Mesenchymal stem cell (in vitro differentiated cells and primary cell): ENCODE results near the gene NTSR1.
A peak's percentile ranks its signal among the peaks of the same experiment; 100 is the strongest.

Experiments used
- DNase-seq: peaks from one replicate; pipeline ENCODE4 v3.0.0-alpha.2; 2013
- H2AFZ ChIP-seq: one replicate; pipeline ENCODE4 v1.6.1; 2013; ENCODE audit warnings: low read depth, mild to moderate bottlenecking, control low read depth, inconsistent platforms, low read length, moderate library complexity
- H2AK5ac ChIP-seq: 2 replicates; pipeline ENCODE4 v1.6.1; 2013; ENCODE audit warnings: low read length, moderate library complexity, mild to moderate bottlenecking, inconsistent platforms; ENCODE audit not compliant: severe bottlenecking
- H2BK120ac ChIP-seq: one replicate; pipeline ENCODE4 v1.6.1; 2013; ENCODE audit warnings: low read depth, mild to moderate bottlenecking, inconsistent platforms, low read length, moderate library complexity
- H2BK12ac ChIP-seq, 2 experiments: one replicate each; pipeline ENCODE4 v1.6.1; 2013; ENCODE audit warnings: inconsistent platforms in 2 of 2, low read length in 2 of 2, mild to moderate bottlenecking in 2 of 2, moderate library complexity in 2 of 2, control low read depth in 1 of 2
- H2BK15ac ChIP-seq: one replicate; pipeline ENCODE4 v1.6.1; 2013; ENCODE audit warnings: mild to moderate bottlenecking, low read depth, inconsistent platforms; ENCODE audit not compliant: poor library complexity, severe bottlenecking
- H2BK5ac ChIP-seq: 2 replicates; pipeline ENCODE4 v1.6.1; 2013; ENCODE audit warnings: low read depth, mild to moderate bottlenecking, low read length, control low read depth, inconsistent platforms; ENCODE audit not compliant: poor library complexity, severe bottlenecking
- H3K14ac ChIP-seq, 2 experiments: one replicate each; pipeline ENCODE4 v1.6.1; 2013; ENCODE audit warnings: inconsistent platforms in 2 of 2, low read length in 2 of 2, control low read depth in 1 of 2, mild to moderate bottlenecking in 1 of 2, moderate library complexity in 1 of 2
- H3K18ac ChIP-seq, 2 experiments: one replicate each; pipeline ENCODE4 v1.6.1; 2013; ENCODE audit warnings: inconsistent platforms in 2 of 2, low read length in 2 of 2, control low read depth in 1 of 2, low read depth in 1 of 2, mild to moderate bottlenecking in 1 of 2
- H3K23ac ChIP-seq, 2 experiments: one replicate each; pipeline ENCODE4 v1.6.1; 2013; ENCODE audit warnings: inconsistent platforms in 2 of 2, low read length in 2 of 2, mild to moderate bottlenecking in 2 of 2, moderate library complexity in 2 of 2, control low read depth in 1 of 2
- H3K27ac ChIP-seq: 2 replicates; pipeline ENCODE4 v1.5.1; 2013; ENCODE audit warnings: mild to moderate bottlenecking, moderate library complexity, low read length, control low read depth, inconsistent platforms; ENCODE audit not compliant: poor library complexity, severe bottlenecking
- H3K27me3 ChIP-seq, 2 experiments: 2 replicates each; pipeline versions ENCODE4 v1.6.1 to v1.7.0; 2013; ENCODE audit warnings: low read length in 2 of 2, mild to moderate bottlenecking in 2 of 2, moderate library complexity in 2 of 2, control low read depth in 1 of 2, inconsistent platforms in 1 of 2; ENCODE audit not compliant: control insufficient read depth in 1 of 2, insufficient read depth in 1 of 2
- H3K36me3 ChIP-seq, 2 experiments: 2 replicates each; pipeline versions ENCODE4 v1.6.1 to v1.7.0; 2013; ENCODE audit warnings: low read length in 2 of 2, control low read depth in 1 of 2, inconsistent platforms in 1 of 2, low read depth in 1 of 2, mild to moderate bottlenecking in 1 of 2; ENCODE audit not compliant: insufficient read depth in 2 of 2, control insufficient read depth in 1 of 2
- H3K4ac ChIP-seq, 2 experiments: one replicate each; pipeline ENCODE4 v1.6.1; 2013; ENCODE audit warnings: inconsistent platforms in 2 of 2, low read length in 2 of 2, mild to moderate bottlenecking in 2 of 2, moderate library complexity in 2 of 2, control low read depth in 1 of 2, low read depth in 1 of 2
- H3K4me1 ChIP-seq: 2 replicates; pipeline ENCODE4 v1.6.1; 2013; ENCODE audit warnings: low read depth, low read length, control low read depth; ENCODE audit not compliant: control insufficient read depth, insufficient read depth
- H3K4me2 ChIP-seq: 2 replicates; pipeline ENCODE4 v1.6.1; 2013; ENCODE audit warnings: low read length, mild to moderate bottlenecking, inconsistent platforms; ENCODE audit not compliant: poor library complexity, severe bottlenecking
- H3K4me3 ChIP-seq, 2 experiments: 2 replicates each; pipeline versions ENCODE4 v1.5.1 to v1.7.0; 2013; ENCODE audit warnings: low read length in 2 of 2, mild to moderate bottlenecking in 2 of 2, control low read depth in 1 of 2, low read depth in 1 of 2; ENCODE audit not compliant: insufficient read depth in 1 of 2
- H3K79me1 ChIP-seq: replicated peaks from 2 replicates; pipeline ENCODE4 v1.6.1; 2013; ENCODE audit warnings: mild to moderate bottlenecking, control low read depth, low read length, inconsistent platforms; ENCODE audit not compliant: poor library complexity, severe bottlenecking
- H3K9ac ChIP-seq: 2 replicates; pipeline ENCODE4 v1.7.0; 2013; ENCODE audit warnings: mild to moderate bottlenecking, low read length, moderate library complexity
- H3K9me3 ChIP-seq: 2 replicates; pipeline ENCODE4 v1.7.0; 2013; ENCODE audit warnings: mild to moderate bottlenecking, low read length; ENCODE audit not compliant: control insufficient read depth
- H4K8ac ChIP-seq: one replicate; pipeline ENCODE4 v1.6.1; 2013; ENCODE audit warnings: inconsistent platforms, mild to moderate bottlenecking, low read length, moderate library complexity
- H4K91ac ChIP-seq: one replicate; pipeline ENCODE4 v1.6.1; 2013; ENCODE audit warnings: mild to moderate bottlenecking, low read length, inconsistent platforms
- WGBS: methylation state at CpG from one replicate; pipeline ENCODE4 v1.1.7; 2013; ENCODE audit warnings: mixed read lengths; 5-methylcytosine and 5-hydroxymethylcytosine counted together

NTSR1 gene

GRCh38 chr20:62796699-62797491 is 88.3 kb downstream of the NTSR1 start:
- Histone ChIP-seq H3K36me3 (peaks cover 45% of the 10 kb centered on the region in 2 experiments), H3K4ac (peak overlapping the region; percentile 16 to 87), H3K18ac (peak overlapping the region; percentile 64 to 90), H4K91ac (no peak overlapping the region), H3K27ac (no peak overlapping the region), H3K9ac (peak overlapping the region; percentile 80), H3K23ac (peak overlapping the region in 1 of 2 experiments; percentile 36), H2BK12ac (peak overlapping the region in 1 of 2 experiments; percentile 45), H2AFZ (no peak overlapping the region), H3K9me3 (no peaks in the 10 kb centered on the region), H3K27me3 (no peaks in the 10 kb centered on the region), H3K4me2 (peak overlapping the region; percentile 84), H3K14ac (peak overlapping the region in 1 of 2 experiments; percentile 95), H2AK5ac (peak overlapping the region; percentile 20), H4K8ac (no peak overlapping the region), H3K4me3 (peak overlapping the region; percentile 77 to 87), H3K4me1 (peaks cover 48% of the 10 kb centered on the region), H2BK5ac (no peak overlapping the region), H3K79me1 (peaks cover 19% of the 10 kb centered on the region), H2BK15ac (no peak overlapping the region), H2BK120ac (peak overlapping the region; percentile 36)
- no peak for DNase-seq
- WGBS = 56% methylated on average over 20 of the region's 53 CpGs

GRCh38 chr20:62797671-62798532 is 89.3 kb downstream of the NTSR1 start:
- peak overlapping the region; percentile 2 for H3K4me2 ChIP-seq
- H3K36me3 ChIP-seq = peaks cover 46 to 48% of the 10 kb centered on the region in 2 experiments
- no peak overlapping the region for H2BK12ac ChIP-seq
- H2AFZ ChIP-seq = no peak overlapping the region
- H3K4me3 ChIP-seq = peak overlapping the region; percentile 8 to 82
- no peaks in the 10 kb centered on the region for H3K9me3 ChIP-seq
- no peak overlapping the region for H2BK15ac ChIP-seq
- H3K27me3 ChIP-seq = no peaks in the 10 kb centered on the region
- no peak overlapping the region for H2AK5ac ChIP-seq
- H3K23ac ChIP-seq = peak overlapping the region in 1 of 2 experiments; percentile 32
- peak overlapping the region; percentile 80 for H3K9ac ChIP-seq
- H2BK120ac ChIP-seq = no peak overlapping the region
- H4K8ac ChIP-seq = no peak overlapping the region
- no peak overlapping the region for H2BK5ac ChIP-seq
- no peak overlapping the region for H3K14ac ChIP-seq
- no peak overlapping the region for H4K91ac ChIP-seq
- H3K27ac ChIP-seq = no peak overlapping the region
- no peak for DNase-seq
- H3K4ac ChIP-seq = no peak overlapping the region
- peaks cover 40% of the 10 kb centered on the region for H3K4me1 ChIP-seq
- H3K18ac ChIP-seq = no peak overlapping the region
- WGBS = 94% methylated on average over 26 of the region's 26 CpGs
- H3K79me1 ChIP-seq = peaks cover 19% of the 10 kb centered on the region

DNA sequence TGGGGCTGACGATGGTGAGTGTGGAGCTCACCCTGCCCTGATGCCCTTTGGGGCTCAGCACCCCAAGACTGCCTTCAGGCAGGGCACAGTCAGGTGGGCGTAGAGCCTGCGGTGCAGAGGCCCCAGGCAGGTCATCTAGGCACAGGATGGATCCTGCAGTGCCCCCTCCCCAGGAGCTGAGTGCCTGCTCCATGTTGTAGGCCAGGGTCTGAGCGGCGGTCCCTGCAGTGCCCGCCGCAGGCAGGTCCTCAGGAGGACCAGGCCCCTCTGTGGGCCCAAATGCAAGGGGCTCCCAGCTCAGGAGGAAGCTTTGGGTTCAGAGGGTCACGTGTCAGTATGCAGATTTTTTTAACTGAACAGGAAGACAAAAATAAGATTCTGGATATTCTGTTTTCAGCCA is 90.4 kb downstream of the NTSR1 start:
- H4K8ac ChIP-seq = no peak overlapping the region
- WGBS = 96% methylated on average over 8 of the region's 8 CpGs
- H3K27me3 ChIP-seq = no peaks in the 10 kb centered on the region
- H2AK5ac ChIP-seq = no peak overlapping the region
- no peak overlapping the region for H2BK15ac ChIP-seq
- H3K4me1 ChIP-seq = peaks cover 29% of the 10 kb centered on the region
- no peak overlapping the region for H2AFZ ChIP-seq
- no peak overlapping the region for H4K91ac ChIP-seq
- H3K36me3 ChIP-seq = peaks cover 46 to 48% of the 10 kb centered on the region in 2 experiments
- no peak overlapping the region for H3K4me3 ChIP-seq
- H2BK12ac ChIP-seq = no peak overlapping the region
- H3K4me2 ChIP-seq = no peak overlapping the region
- peaks cover 19% of the 10 kb centered on the region for H3K79me1 ChIP-seq
- no peak for DNase-seq
- H2BK5ac ChIP-seq = no peak overlapping the region
- H3K18ac ChIP-seq = no peak overlapping the region
- no peak overlapping the region for H3K4ac ChIP-seq
- no peak overlapping the region for H3K27ac ChIP-seq
- H3K9me3 ChIP-seq = no peaks in the 10 kb centered on the region
- no peak overlapping the region for H3K9ac ChIP-seq
- H2BK120ac ChIP-seq = no peak overlapping the region
- H3K14ac ChIP-seq = no peak overlapping the region
- no peak overlapping the region for H3K23ac ChIP-seq

- Histone ChIP-seq H3K27ac (no peak overlapping the region), H4K91ac (no peak overlapping the region), H2BK5ac (no peak overlapping the region), H2BK15ac (no peak overlapping the region), H3K23ac (no peak overlapping the region), H2AFZ (no peak overlapping the region), H2BK12ac (no peak overlapping the region), H3K9ac (no peak overlapping the region), H3K4me2 (no peak overlapping the region), H2BK120ac (no peak overlapping the region), H3K4me3 (no peak overlapping the region), H2AK5ac (no peak overlapping the region), H3K79me1 (peaks cover 19% of the 10 kb centered on the region), H4K8ac (no peak overlapping the region), H3K14ac (no peak overlapping the region), H3K4me1 (peaks cover 29% of the 10 kb centered on the region), H3K4ac (no peak overlapping the region), H3K36me3 (peaks cover 46 to 48% of the 10 kb centered on the region in 2 experiments), H3K9me3 (no peaks in the 10 kb centered on the region), H3K18ac (no peak overlapping the region), H3K27me3 (no peaks in the 10 kb centered on the region)
- no peak for DNase-seq
- WGBS = 97% methylated on average over 19 of the region's 19 CpGs
Measured at GRCh38 chr20:62799459-62799858, 90.8 kb downstream of the NTSR1 start.
